HG02852 (cell line): ENCODE data around the gene PLEKHF1.
"Not testable (repeated sequence)": the region's sequence is repeated elsewhere in the genome, so short reads cannot be mapped to it uniquely, and the experiment has no call there.

Experiments used
- ATAC-seq: cut with Tn5 transposase; IDR thresholded peaks from one replicate; pipeline ENCODE4 v1.9.1; 2021; ENCODE audit warnings: mild to moderate bottlenecking, moderate library complexity; ENCODE audit not compliant: unreplicated experiment

Gene PLEKHF1

DNA sequence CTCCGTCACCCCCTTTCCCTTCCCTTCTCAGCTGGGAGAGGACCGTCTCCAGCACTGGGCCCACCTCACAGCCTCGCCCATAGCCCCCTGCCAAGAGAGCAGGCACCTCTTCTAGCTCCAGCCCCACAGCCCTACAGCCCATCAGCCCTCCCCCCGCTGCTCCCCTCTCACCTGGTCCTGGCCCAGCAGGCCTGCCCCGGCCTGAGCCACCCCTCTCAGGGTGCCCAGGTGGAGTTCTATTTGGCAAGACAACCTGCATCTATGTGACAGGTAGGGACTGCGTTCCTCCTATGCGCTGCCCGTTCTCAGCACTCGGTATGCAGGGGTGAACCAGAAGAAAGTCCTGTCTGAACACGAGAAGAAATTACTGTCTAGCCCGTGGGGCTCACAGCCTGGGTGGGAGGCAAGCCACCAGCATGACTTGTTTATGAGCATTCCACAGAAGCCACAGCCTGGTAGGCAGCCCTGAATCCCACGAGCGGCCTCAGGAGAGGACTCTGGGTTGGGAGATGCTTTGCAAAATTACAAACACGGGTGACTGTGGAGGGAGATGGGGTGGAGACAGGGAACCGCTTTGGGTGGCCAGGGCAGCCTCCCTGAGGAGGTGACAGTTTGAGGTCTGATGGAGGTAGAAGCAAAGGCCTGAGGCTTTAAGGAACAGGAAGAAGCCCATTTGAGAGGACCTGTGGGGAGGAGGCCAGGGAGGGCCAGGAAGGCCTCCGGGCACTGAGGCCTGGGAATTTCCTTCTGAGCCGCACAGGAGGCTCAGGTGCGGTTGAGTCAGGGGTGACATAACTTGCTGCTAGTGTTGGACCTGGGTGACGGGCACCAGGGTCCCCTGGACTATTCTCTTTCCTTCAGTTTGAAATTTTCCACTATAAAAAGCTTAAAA, 1.2 kb upstream of the PLEKHF1 start:
- ATAC-seq, result no peak

DNA sequence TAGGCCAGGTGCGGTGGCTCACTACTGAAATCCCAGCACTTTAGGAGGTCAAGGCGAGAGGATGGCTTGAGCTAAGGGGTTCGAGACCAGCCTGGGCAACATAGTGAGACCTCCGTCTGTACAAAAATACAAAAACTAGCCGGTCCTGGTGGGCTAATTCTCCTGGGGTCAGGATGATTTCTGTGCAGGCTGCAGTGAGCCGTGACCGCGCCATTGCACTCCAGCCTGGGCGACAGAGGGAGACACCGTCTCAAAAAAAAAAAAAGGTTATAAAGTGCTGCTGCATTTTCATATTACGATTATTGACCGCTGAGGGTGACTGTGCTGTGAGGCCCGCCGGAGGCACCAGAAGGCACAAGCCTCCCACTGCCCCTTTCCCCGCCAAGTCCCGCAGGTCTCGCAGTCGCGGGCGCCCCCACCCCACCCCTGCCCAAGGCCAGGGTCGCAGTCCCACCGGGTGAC, 477 bp upstream of the PLEKHF1 start:
- peak; percentile 29 for ATAC-seq

DNA sequence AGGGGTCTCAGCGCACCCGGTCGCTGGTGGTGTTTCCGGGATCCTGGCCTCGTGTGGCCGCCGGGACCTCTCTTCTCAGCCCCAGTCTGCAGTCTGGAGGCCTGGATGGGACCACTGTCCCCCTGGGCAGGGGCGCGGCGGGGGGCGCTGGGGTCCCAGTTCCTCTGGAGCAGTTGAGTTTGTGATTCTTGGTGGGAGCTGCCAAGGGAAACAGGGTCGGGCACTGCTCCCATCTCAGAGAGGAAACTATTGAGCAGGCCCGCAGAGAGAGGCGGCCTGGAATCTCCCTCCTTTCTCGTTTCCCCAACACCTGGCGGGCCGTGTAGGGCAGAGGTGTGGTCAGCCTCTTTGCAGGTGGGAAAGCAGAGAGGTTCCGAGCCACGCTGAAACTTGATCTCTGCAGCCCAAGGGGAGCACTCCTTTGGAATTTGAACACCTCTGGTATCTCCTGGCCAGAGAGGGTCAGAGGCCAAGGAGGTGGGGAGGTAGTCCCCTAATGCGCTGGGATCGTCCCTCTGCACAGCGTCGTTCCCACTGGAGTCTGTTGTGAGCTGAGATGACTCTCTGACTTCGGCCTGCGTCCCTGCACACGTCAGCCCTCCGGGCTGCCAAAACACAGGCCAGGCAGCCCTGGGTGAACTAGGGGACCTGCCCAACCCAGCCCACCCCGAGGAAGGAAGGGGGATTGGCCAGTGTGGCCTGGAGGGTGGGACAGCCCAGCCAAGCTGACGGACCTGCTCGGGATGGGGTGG, 741 bp downstream of the PLEKHF1 start:
- ATAC-seq, result no peak

DNA sequence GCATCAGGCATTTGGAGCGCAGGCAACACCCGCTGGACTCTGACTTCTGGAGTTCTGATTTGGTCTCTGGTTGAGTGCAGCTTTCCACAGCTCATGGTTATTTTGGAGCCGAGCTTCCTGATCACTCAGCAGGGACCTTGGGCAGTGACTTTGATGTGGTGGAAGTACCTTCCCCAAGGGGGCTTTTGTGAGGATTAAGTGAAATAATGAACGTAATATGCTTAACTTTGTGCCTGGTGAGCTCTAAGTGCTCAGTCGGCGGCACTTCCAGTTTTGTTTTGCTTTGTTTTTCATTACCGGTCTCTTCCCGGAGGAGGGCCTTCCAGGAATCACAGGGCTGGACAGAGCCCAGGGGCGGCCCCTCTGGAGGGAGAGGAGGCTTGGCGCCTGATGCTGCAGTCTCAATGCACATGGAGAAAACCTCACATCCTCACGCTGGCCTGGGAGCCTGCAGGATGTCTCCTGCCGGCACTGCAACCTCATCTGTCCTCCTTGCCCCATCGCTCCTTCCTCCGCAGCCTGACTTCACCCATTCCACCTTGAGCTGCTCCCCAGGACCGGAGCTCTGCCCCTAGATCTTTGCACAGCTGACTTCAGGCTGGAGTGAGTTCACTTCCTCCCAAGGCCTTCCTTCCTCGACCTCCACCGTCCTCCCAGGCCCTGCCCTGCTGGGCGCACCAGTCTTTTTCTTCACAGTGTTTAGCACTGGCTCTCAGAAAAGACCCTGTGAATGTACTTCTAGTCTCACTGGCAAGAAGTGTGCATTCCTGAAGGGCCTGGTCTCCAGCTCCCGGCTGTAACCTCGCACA, 1.5 kb downstream of the PLEKHF1 start:
- no peak for ATAC-seq

DNA sequence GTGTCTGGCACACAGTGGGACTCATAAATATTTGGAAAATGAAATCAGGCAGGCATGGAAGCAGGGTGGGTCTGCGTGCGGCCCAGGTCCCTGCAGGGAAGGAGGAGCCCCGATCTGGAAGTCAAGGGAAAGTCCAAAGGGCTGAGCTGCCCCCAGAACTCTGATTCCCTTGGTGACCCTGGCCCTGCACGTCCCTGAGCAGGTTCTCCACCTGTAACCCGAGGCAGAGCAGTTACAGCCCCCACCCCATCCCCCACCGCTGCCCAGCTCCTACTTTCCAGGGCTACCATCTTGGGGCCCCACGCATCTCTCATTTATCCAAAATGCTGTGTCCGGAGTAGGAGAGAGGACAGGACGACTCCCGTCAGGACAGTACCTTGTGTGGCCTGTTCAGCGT, 2.1 kb downstream of the PLEKHF1 start:
- no peak for ATAC-seq

DNA sequence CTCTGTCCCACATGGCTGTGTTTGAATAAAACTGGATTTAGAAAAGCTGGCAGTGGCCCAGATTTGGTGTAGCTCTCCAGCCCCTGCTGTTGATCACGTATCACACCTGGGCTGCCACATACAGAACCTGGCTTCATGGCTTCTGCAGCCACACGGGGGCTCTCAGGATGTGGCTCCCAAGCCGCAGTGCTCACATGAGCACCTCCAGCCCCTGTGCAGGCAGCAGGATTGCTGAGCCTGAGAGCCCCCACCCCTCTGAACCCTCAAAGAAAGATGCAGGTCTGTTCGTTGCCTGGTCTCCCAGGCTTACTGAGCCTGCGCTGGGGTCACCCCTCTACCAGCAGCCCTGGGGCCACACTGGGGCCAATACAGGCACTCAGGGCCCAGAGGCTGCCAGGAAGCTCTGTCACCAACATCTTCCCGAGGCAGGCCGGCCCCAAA, 2.7 kb downstream of the PLEKHF1 start:
- no peak for ATAC-seq

DNA sequence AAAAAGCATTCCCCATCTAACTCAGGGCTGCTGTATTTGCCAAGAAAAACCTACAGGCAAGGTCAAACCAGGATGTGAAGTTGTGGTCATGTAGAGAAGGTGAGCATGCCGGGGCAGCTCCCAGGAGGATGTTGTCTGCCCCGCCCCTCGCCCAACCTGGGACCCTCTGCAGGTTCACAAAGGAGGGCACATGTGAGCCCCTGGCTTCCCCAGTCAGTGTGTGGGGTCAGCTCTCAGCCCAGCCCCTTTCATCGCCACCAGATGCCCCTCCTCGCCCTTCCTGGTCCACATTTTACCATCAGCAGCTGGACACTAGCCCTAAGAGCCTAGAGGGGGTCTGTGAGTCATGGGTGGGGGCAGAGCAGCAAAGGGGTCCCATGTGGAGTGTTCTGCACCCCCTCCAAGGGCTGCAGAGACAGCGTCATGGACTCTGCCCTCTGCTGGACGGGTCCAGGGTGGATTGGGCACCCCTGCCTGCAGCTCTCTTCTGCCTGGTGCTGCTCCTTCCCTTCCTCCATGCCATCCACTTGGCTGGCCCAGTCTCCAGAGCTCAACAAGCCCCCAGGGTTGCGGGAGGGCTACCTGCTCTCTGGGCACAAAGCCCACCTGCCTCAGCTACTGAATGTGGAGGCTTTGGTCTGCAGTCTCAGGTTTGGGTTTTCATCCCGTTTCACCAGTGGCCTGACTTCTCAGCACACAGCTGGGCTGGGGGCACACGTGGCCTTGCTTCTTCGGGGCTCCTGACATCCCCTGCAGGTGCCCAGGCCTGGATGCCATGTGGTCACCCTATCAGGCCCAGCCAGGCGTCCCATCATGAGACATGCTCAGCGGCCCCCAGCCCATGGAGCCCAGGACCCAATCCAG, 3.7 kb downstream of the PLEKHF1 start:
- ATAC-seq, result no peak

DNA sequence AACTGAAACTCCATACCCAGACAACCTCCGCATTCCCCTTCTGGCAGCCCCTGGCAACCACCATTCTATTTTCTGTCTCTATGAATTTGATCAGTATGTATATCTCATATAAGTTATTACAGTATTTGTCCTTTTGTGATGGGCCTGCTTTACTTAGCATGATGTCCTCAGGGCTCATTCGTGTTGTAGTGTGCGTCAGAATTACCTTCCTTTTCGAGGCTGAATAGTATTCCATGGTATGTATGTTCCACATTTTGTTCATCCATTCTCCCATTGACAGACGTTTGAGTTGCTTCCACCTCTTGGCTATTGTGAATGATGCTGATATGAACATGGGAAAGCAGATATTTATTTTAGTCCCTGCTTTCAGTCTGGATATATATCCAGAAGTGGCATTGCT, 5.0 kb downstream of the PLEKHF1 start:
- no peak for ATAC-seq

DNA sequence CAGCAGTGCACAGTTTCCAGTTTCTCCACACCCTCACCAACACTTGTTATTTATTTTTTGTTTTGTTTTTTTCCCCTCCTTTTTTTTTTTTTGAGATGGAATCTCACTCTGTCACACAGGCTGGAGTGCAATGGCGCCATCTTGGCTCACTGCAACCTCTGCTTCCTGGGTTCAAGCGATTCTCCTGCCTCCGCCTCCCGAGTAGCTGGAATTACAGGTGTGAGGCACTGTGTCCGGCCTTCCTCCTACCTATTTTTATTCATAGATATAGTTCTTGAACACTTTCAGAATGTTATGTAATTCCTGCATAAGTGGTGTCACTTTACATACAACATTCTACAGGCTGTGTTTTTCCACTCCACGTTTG, 5.7 kb downstream of the PLEKHF1 start:
- not testable (repeated sequence) for ATAC-seq

DNA sequence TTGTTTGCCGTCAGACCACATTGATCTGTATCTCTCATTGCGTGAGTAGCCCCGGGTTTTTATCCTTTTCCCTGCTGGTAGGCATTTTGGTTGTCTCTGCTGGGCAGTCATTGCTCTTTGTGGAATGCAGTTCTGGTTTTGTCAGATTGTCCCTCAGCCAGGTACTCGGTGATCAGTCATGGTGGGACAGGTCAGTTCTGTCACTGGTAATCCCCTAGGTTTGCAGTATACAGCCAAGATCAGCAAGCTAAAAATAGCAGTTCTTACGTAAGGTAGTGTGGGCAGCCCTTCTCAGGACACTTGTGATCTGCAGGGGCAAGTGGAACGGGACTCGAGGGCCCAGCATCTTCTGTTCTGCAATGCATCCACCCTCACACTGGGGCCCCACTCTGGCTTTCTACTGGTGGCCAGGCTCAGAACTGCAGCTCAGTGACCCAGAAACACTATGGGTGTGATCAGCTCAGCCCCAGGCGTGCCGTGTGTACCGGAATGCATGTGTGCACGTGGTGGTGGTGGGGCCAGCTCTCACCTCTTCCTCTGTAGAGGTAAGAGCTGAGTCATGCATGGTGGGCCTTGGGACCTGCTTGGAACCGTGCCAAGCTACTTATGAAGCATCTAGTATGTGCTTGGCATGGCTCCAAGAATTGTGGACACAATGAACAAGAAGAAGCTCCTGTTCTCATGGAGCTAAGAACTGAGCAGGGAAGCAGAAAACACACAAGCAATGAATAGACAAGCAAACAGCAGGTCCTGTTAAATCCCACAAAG, 6.3 kb downstream of the PLEKHF1 start:
- ATAC-seq, result peak; percentile 72

DNA sequence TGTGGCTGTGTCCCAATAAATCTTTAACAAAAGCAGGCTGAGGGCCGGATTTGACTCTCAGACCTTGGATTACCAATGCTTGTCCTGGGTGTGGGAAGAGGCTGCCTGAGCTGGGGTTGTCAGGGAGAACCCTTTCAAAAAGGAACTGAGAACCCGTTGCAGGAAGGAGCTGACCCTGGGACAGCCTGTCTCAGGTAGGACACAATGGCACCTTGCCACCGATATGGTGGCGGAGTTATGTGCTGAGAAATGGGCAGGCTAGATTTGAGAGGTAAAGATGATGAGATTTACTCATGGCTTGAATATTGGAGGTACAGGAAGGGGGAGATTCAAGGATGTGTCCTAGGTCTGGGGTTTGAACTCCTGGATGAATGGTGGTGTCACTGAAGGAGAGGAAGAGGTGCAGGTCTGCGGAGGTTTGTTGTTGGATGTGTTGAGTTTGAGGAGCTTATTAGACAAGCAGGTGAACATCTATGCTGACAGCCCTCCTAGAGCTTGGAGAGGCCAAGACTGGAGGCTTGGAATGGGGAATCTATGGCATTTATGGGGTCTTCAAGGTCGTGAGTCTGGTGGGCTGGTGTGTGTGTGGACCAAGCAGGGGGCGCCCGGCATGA, 7.2 kb downstream of the PLEKHF1 start:
- ATAC-seq, result no peak

DNA sequence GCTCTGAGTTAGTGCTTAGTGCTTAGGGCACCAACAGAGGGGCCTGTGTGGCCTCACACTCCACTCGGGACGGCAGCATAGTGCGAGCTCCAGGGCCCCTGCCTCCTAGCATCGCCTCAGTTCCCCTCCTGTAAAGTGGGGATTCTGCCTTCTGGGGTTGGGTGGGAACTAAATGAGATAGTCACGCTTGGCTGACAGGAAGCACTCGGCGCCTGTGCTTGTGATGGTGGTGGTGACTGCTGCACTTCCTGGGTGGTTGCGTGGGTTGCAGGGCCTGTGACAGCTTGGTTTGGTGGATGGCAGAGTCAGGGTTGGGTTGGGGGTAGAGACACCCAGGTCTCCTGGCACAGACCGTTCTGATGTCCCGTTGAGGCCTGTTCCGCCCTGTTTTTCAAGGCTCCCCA, 7.7 kb downstream of the PLEKHF1 start:
- ATAC-seq, result peak; percentile 35

DNA sequence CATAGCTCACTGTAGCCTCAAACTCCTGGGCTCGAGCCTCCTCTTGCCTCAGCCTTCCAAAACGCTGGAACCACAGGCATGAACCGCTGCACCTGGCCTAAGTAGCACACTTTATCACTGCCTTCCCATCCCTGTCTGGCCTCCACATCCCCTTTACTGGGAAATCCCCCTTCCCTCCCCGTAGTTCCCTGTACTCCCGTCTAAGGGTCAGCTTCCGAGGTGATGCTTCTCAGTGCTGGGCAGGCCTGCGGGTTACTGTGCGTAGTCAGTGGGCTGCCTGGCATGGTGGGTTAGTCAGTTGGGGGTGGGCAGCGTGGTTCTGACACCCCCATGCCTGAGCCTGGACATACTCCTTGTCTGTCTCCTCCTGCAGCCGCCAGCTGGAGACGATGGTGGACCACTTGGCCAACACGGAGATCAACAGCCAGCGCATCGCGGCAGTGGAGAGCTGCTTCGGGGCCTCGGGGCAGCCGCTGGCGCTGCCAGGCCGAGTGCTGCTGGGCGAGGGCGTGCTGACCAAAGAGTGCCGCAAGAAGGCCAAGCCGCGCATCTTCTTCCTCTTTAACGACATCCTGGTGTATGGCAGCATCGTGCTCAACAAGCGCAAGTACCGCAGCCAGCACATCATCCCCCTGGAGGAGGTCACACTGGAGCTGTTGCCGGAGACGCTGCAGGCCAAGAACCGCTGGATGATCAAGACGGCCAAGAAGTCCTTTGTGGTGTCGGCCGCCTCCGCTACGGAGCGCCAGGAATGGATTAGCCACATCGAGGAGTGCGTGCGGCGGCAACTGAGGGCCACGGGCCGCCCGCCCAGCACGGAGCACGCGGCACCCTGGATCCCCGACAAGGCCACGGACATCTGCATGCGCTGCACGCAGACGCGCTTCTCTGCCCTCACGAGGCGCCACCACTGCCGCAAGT, 8.4 kb downstream of the PLEKHF1 start:
- ATAC-seq, result peak; percentile 0

DNA sequence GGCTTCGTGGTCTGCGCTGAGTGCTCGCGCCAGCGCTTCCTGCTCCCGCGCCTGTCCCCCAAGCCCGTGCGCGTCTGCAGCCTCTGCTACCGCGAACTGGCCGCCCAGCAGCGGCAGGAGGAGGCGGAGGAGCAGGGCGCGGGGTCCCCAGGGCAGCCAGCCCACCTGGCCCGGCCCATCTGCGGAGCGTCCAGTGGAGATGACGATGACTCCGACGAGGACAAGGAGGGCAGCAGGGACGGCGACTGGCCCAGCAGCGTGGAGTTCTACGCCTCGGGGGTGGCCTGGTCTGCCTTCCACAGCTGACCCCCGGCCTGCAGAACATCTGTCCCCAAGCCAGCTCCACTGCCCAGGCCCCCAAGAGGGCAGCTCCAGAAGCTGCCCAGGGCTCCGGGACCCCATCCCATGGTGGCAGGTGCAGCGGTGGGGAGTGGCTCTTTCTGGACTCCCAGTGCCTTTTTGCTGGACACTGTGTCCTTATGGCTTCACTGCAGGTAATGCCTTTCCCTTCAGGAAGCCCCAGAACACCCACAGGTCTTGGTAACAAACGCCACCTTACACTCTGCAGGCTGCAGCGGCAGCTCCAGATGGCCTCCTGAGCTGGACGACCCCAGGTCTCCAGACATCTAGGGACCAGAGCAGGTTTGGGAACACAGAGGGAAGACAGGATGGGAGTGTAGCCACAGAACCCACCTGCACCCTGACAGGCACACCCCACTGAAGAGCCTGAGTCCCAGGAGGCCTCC, 9.3 kb downstream of the PLEKHF1 start:
- no peak for ATAC-seq

DNA sequence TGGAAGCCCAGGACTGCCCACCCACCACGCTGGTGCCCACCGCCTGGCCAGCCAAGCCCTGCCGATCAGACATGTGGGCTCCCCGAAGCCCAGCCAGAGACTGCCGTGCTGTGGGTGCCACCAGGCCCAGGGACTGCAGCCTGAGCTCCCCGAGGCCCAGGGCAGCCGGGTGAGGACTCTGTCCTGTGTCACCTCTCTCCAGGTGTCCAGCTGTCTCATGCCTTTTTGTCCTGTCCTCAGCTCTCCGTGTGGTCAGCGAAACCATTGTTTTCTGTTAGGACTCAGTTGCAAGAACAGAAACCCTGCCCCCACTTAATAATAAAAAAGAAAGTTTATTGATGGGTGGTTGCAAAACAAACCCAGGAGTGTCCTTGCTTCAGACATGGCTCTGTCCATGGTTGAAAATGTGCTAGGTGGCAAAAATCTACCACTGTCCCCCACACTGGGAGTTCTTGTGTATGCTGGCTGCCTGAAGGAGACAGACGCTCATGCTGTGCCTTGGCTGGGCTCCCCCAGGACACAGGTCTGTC, 9.9 kb downstream of the PLEKHF1 start:
- no peak for ATAC-seq

DNA sequence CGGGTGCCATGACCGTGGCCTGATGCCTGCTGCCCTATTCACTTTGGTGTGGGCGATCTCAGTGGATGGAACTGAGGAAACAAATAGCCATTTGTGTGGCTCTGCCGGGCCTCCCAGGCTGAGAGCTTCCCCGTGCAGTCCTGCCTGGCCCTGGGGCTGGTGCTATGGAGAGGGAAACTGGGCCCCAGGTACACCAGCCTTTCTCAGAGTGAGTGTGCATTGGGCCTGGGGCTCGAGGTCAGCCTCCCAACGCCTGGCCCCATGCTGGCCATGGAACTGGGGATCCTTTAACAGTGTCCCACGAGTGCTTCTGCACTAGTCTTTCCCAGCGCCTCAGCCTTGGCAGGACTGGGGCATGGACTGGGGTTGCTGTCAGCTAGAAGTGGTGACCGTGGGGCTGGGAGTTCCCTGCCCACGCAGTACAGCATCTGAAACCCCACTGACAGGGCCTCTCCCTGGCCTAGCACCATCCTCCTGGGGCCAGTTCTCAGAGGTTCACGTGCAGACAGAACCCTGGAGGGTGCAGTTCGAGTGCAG, 10.5 kb downstream of the PLEKHF1 start:
- ATAC-seq, result no peak

DNA sequence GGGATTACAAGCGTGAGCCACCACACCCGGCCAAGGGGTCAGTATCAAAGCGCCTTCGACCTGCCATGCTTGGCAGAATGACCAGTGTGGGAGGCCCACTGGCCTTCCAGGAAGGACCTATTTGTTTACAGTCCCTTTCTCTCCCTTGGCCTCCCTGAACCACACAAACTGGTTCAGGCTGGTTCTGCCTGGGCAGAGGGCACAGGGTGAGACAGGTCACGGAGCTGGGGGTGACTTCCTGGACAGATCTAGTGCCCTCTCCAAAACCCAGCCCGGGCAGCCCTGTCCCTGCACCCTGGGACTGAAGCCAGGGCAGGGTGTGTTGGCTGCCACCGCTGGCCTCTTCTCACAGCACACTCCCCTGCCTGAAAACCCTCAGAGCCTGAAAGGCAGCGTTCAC, 11.3 kb downstream of the PLEKHF1 start:
- no peak for ATAC-seq
